ENCODE results near the gene PPP1R1B.
A peak's percentile ranks its signal among the peaks of the same experiment; 100 is the strongest.

Gene PPP1R1B

GRCh38 chr17:39633570-39634183 is 6.9 kb downstream of the PPP1R1B start:
- H3K4me3 ChIP-seq (ENCODE audit: low read depth in 1 of 2, low read length in 2 of 2) = peak overlapping the region; percentile 23 to 50

GRCh38 chr17:39634384-39634871 is 7.7 kb downstream of the PPP1R1B start:
- Histone ChIP-seq H3K9ac (ENCODE audit: low read depth in 1 of 2, low read length in 2 of 2) (peak overlapping the region in 1 of 2 donors; percentile 76), H3K4me3 (ENCODE audit: low read depth in 1 of 2, low read length in 2 of 2) (no peak overlapping the region), H3K9me3 (ENCODE audit: control insufficient read depth in 1 of 2, low read length in 2 of 2) (no peaks in the 10 kb centered on the region), H3K27me3 (ENCODE audit: control insufficient read depth in 1 of 2, insufficient read depth in 2 of 2, low read length in 2 of 2) (peaks cover 0 to 3% of the 10 kb centered on the region in 2 donors), H3K36me3 (ENCODE audit: control insufficient read depth in 1 of 2, insufficient read depth in 2 of 2, low read length in 2 of 2) (peaks cover under 1 to 9% of the 10 kb centered on the region in 2 donors), H3K27ac (ENCODE audit: low read depth, low read length) (no peak overlapping the region), H3K4me1 (ENCODE audit: control insufficient read depth in 1 of 2, insufficient read depth in 2 of 2, low read length in 2 of 2) (peaks cover 72 to 73% of the 10 kb centered on the region in 2 donors)

More at GRCh38 chr17:39633570-39634183, 6.9 kb downstream of the PPP1R1B start:
- Histone ChIP-seq H3K4me1 (ENCODE audit: control insufficient read depth in 1 of 2, insufficient read depth in 2 of 2, low read length in 2 of 2) (peaks cover 68% of the 10 kb centered on the region in 2 donors), H3K27me3 (ENCODE audit: control insufficient read depth in 1 of 2, insufficient read depth in 2 of 2, low read length in 2 of 2) (peaks cover 0 to 3% of the 10 kb centered on the region in 2 donors), H3K36me3 (ENCODE audit: control insufficient read depth in 1 of 2, insufficient read depth in 2 of 2, low read length in 2 of 2) (peaks cover 0 to 9% of the 10 kb centered on the region in 2 donors), H3K9ac (ENCODE audit: low read depth in 1 of 2, low read length in 2 of 2) (peak overlapping the region; percentile 54 to 76), H3K27ac (ENCODE audit: low read depth, low read length) (peak overlapping the region; percentile 80), H3K9me3 (ENCODE audit: control insufficient read depth in 1 of 2, low read length in 2 of 2) (no peaks in the 10 kb centered on the region)

DNA sequence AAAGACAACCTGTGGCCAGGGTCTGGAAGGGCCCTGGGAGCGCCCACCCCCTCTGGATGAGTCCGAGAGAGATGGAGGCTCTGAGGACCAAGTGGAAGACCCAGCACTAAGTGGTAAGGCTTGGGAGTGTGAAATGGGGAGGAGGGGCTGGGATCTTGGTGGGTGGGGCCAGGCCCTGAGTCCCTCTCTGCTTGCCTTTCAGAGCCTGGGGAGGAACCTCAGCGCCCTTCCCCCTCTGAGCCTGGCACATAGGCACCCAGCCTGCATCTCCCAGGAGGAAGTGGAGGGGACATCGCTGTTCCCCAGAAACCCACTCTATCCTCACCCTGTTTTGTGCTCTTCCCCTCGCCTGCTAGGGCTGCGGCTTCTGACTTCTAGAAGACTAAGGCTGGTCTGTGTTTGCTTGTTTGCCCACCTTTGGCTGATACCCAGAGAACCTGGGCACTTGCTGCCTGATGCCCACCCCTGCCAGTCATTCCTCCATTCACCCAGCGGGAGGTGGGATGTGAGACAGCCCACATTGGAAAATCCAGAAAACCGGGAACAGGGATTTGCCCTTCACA is 8.9 kb downstream of the PPP1R1B start:
- Histone ChIP-seq H3K9me3 (ENCODE audit: control insufficient read depth in 1 of 2, low read length in 2 of 2) (no peaks in the 10 kb centered on the region), H3K4me3 (ENCODE audit: low read depth in 1 of 2, low read length in 2 of 2) (no peak overlapping the region), H3K27me3 (ENCODE audit: control insufficient read depth in 1 of 2, insufficient read depth in 2 of 2, low read length in 2 of 2) (peaks cover 0 to 3% of the 10 kb centered on the region in 2 donors), H3K9ac (ENCODE audit: low read depth in 1 of 2, low read length in 2 of 2) (peak overlapping the region; percentile 77 to 89), H3K27ac (ENCODE audit: low read depth, low read length) (no peak overlapping the region), H3K36me3 (ENCODE audit: control insufficient read depth in 1 of 2, insufficient read depth in 2 of 2, low read length in 2 of 2) (peaks cover 5 to 9% of the 10 kb centered on the region in 2 donors), H3K4me1 (ENCODE audit: control insufficient read depth in 1 of 2, insufficient read depth in 2 of 2, low read length in 2 of 2) (peaks cover 65 to 68% of the 10 kb centered on the region in 2 donors)

DNA sequence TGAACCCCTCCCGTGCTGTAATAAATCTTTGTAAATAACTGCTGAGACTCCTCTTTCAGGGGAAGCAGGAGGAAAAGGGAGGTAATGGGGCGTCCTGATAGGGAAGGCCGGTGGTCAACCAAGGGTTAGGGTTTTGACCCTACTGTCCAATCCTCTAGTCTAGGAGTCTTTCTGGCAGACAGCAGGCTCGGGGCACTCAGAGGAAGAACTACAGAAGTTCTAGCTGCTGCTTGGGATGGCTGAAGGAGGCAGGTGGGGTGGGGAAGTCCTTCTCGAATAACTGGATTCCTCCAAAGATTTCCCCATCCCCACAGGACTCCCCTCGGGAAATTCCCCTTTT is 9.8 kb downstream of the PPP1R1B start:
- H3K27me3 ChIP-seq (ENCODE audit: control insufficient read depth in 1 of 2, insufficient read depth in 2 of 2, low read length in 2 of 2) = peaks cover 0 to 3% of the 10 kb centered on the region in 2 donors
- H3K9ac ChIP-seq (ENCODE audit: low read depth in 1 of 2, low read length in 2 of 2) = peak overlapping the region; percentile 77 to 89
- peak overlapping the region; percentile 91 to 99 for H3K4me3 ChIP-seq (ENCODE audit: low read depth in 1 of 2, low read length in 2 of 2)
- peaks cover 5 to 17% of the 10 kb centered on the region in 2 donors for H3K36me3 ChIP-seq (ENCODE audit: control insufficient read depth in 1 of 2, insufficient read depth in 2 of 2, low read length in 2 of 2)
- H3K4me1 ChIP-seq (ENCODE audit: control insufficient read depth in 1 of 2, insufficient read depth in 2 of 2, low read length in 2 of 2) = peaks cover 60 to 67% of the 10 kb centered on the region in 2 donors
- H3K27ac ChIP-seq (ENCODE audit: low read depth, low read length) = peak overlapping the region; percentile 86
- no peaks in the 10 kb centered on the region for H3K9me3 ChIP-seq (ENCODE audit: control insufficient read depth in 1 of 2, low read length in 2 of 2)

GRCh38 chr17:39636927-39637736 is 10.4 kb downstream of the PPP1R1B start, which contains the start of gene STARD3:
Gene STARD3, plus strand, starts transcription at chr17:39637144. Its CDS starts 16,388 bp downstream, at chr17:39653532.
- H3K4me1 ChIP-seq (ENCODE audit: control insufficient read depth in 1 of 2, insufficient read depth in 2 of 2, low read length in 2 of 2) = peaks cover 54 to 63% of the 10 kb centered on the region in 2 donors

GRCh38 chr17:39638317-39638716 is 11.6 kb downstream of the PPP1R1B start:
- Histone ChIP-seq H3K9ac (ENCODE audit: low read depth in 1 of 2, low read length in 2 of 2) (peak overlapping the region; percentile 77 to 89), H3K9me3 (ENCODE audit: control insufficient read depth in 1 of 2, low read length in 2 of 2) (no peaks in the 10 kb centered on the region), H3K36me3 (ENCODE audit: control insufficient read depth in 1 of 2, insufficient read depth in 2 of 2, low read length in 2 of 2) (peaks cover 7 to 17% of the 10 kb centered on the region in 2 donors), H3K4me3 (ENCODE audit: low read depth in 1 of 2, low read length in 2 of 2) (peak overlapping the region; percentile 91 to 99), H3K4me1 (ENCODE audit: control insufficient read depth in 1 of 2, insufficient read depth in 2 of 2, low read length in 2 of 2) (peaks cover 55 to 63% of the 10 kb centered on the region in 2 donors), H3K27ac (ENCODE audit: low read depth, low read length) (no peak overlapping the region), H3K27me3 (ENCODE audit: control insufficient read depth in 1 of 2, insufficient read depth in 2 of 2, low read length in 2 of 2) (no peaks in the 10 kb centered on the region)

More at GRCh38 chr17:39636927-39637736, 10.4 kb downstream of the PPP1R1B start, which contains the start of gene STARD3:
- H3K4me3 ChIP-seq (ENCODE audit: low read depth in 1 of 2, low read length in 2 of 2) = peak within 1 kb of the TSS; percentile 91 to 99
- H3K36me3 ChIP-seq (ENCODE audit: control insufficient read depth in 1 of 2, insufficient read depth in 2 of 2, low read length in 2 of 2) = peaks cover 5 to 17% of the 10 kb centered on the region in 2 donors
- H3K9ac ChIP-seq (ENCODE audit: low read depth in 1 of 2, low read length in 2 of 2) = peak within 1 kb of the TSS; percentile 77 to 89
- H3K27ac ChIP-seq (ENCODE audit: low read depth, low read length) = peak within 1 kb of the TSS; percentile 86
- no peaks in the 10 kb centered on the region for H3K9me3 ChIP-seq (ENCODE audit: control insufficient read depth in 1 of 2, low read length in 2 of 2)
- no peaks in the 10 kb centered on the region for H3K27me3 ChIP-seq (ENCODE audit: control insufficient read depth in 1 of 2, insufficient read depth in 2 of 2, low read length in 2 of 2)

DNA sequence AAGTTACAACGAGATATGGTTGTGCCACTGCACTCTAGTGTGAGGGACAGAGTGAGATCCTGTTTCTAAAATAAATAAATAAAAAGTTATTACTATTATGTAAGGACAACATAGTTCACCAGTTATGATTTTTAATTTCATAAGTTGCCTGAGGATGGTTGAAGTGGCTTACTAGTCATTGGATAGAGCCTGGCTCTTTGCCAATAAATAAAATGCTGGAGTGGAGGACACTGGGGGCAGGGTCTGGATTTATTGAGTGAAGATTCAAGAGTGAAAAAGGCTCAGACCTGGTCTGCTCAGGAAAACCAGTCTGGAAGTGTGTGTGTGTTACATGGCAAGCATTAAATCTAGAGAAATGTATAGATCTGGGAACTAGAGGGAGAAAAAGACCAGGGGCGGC is 12.3 kb downstream of the PPP1R1B start:
- Histone ChIP-seq H3K9me3 (ENCODE audit: control insufficient read depth in 1 of 2, low read length in 2 of 2) (no peaks in the 10 kb centered on the region), H3K36me3 (ENCODE audit: control insufficient read depth in 1 of 2, insufficient read depth in 2 of 2, low read length in 2 of 2) (peaks cover 7 to 17% of the 10 kb centered on the region in 2 donors), H3K27ac (ENCODE audit: low read depth, low read length) (no peak overlapping the region), H3K9ac (ENCODE audit: low read depth in 1 of 2, low read length in 2 of 2) (no peak overlapping the region), H3K4me3 (ENCODE audit: low read depth in 1 of 2, low read length in 2 of 2) (no peak overlapping the region), H3K27me3 (ENCODE audit: control insufficient read depth in 1 of 2, insufficient read depth in 2 of 2, low read length in 2 of 2) (no peaks in the 10 kb centered on the region), H3K4me1 (ENCODE audit: control insufficient read depth in 1 of 2, insufficient read depth in 2 of 2, low read length in 2 of 2) (peaks cover 51 to 59% of the 10 kb centered on the region in 2 donors)

- H3K36me3 ChIP-seq (ENCODE audit: control insufficient read depth in 1 of 2, insufficient read depth in 2 of 2, low read length in 2 of 2) = peaks cover 7 to 17% of the 10 kb centered on the region in 2 donors
- peaks cover 48 to 52% of the 10 kb centered on the region in 2 donors for H3K4me1 ChIP-seq (ENCODE audit: control insufficient read depth in 1 of 2, insufficient read depth in 2 of 2, low read length in 2 of 2)
- H3K9ac ChIP-seq (ENCODE audit: low read depth in 1 of 2, low read length in 2 of 2) = no peak overlapping the region
- H3K9me3 ChIP-seq (ENCODE audit: control insufficient read depth in 1 of 2, low read length in 2 of 2) = no peaks in the 10 kb centered on the region
- no peak overlapping the region for H3K4me3 ChIP-seq (ENCODE audit: low read depth in 1 of 2, low read length in 2 of 2)
- no peak overlapping the region for H3K27ac ChIP-seq (ENCODE audit: low read depth, low read length)
- no peaks in the 10 kb centered on the region for H3K27me3 ChIP-seq (ENCODE audit: control insufficient read depth in 1 of 2, insufficient read depth in 2 of 2, low read length in 2 of 2)
Measured at GRCh38 chr17:39639566-39640458, 13.1 kb downstream of the PPP1R1B start.

DNA sequence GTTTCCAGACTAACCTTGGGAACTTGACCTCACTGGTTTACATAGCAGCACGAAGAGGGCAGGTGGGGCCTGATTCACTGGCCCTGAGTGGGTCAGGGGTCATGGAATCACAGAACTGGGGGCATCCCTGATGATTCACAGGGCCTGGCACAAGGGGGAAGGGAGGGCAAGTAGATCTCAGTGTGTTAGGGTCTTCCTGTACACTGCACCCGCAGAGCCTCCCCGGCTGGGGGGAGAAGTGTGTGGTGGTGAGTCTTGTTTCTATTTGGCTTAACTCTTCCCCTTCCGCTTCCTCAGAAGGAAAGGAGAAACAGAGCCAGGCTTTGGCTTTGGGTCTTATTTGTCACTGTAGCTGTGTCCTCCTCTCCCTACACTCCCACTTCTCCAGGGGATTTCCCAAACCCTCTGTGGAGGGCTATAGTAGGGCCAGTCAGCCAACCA is 13.9 kb downstream of the PPP1R1B start:
- Histone ChIP-seq H3K4me1 (ENCODE audit: control insufficient read depth in 1 of 2, insufficient read depth in 2 of 2, low read length in 2 of 2) (peaks cover 43 to 52% of the 10 kb centered on the region in 2 donors), H3K27ac (ENCODE audit: low read depth, low read length) (no peak overlapping the region), H3K9ac (ENCODE audit: low read depth in 1 of 2, low read length in 2 of 2) (no peak overlapping the region), H3K27me3 (ENCODE audit: control insufficient read depth in 1 of 2, insufficient read depth in 2 of 2, low read length in 2 of 2) (no peaks in the 10 kb centered on the region), H3K4me3 (ENCODE audit: low read depth in 1 of 2, low read length in 2 of 2) (no peak overlapping the region), H3K9me3 (ENCODE audit: control insufficient read depth in 1 of 2, low read length in 2 of 2) (no peaks in the 10 kb centered on the region), H3K36me3 (ENCODE audit: control insufficient read depth in 1 of 2, insufficient read depth in 2 of 2, low read length in 2 of 2) (peaks cover 7 to 13% of the 10 kb centered on the region in 2 donors)

Data from duodenal mucosa (tissue), 2 donors.